ENCODE data around the gene FLNB. TPM values are rescaled to one million over a fixed set of nuclear protein-coding genes. Genes with fewer than 3 reads are reported as not detected.

FLNB gene
- total RNA-seq, 1 experiment from 2014 or later = 127 TPM

- ChIA-PET CTCF (interaction anchor here (0.5 to 6.2 kb wide), 29 partner anchors 7 to 351 kb away, joined by 3 to 88 read pairs (median 8); partner anchors contain the start of genes FLNB, HTD2 and RPP14), POLR2A (interaction anchor here (1.5 kb wide), 1 partner anchor 127 kb away, joined by 10 read pairs; the partner anchor contains the start of genes HTD2 and RPP14)
- H3K4me3 Mint-ChIP-seq = peak overlapping the region; percentile 85
- no peak overlapping the region for H3K27ac Mint-ChIP-seq
- peaks cover 32% of the 10 kb centered on the region for H3K4me1 Mint-ChIP-seq
- H3K9me3 Mint-ChIP-seq = no peaks in the 10 kb centered on the region
- H3K27me3 Mint-ChIP-seq (ENCODE audit: low read depth) = peaks cover 15% of the 10 kb centered on the region
- ATAC-seq (no peak), DNase-seq (ENCODE audit: low spot score) (no peak)
- no peaks in the 10 kb centered on the region for H3K36me3 Mint-ChIP-seq
- TF ChIP-seq AR (CRISPR knock-in tag; IDR thresholded peaks at IDR 0.05) (no peak), GTF2I (CRISPR knock-in tag; conservative IDR thresholded peaks at IDR 0.05) (0 out of 2 replicates have a peak, but pooled peaks have one; percentile 11), ZNF423 (CRISPR knock-in tag; IDR thresholded peaks at IDR 0.05) (no peak), EMX1 (CRISPR knock-in tag; IDR thresholded peaks at IDR 0.05) (no peak), HMGXB4 (CRISPR knock-in tag; IDR thresholded peaks at IDR 0.05) (no peak), ESRRA (CRISPR knock-in tag; IDR thresholded peaks at IDR 0.05; ENCODE audit: borderline replicate concordance) (no peak), TEAD1 (CRISPR knock-in tag; IDR thresholded peaks at IDR 0.05) (no peak), ETV6 (CRISPR knock-in tag; IDR thresholded peaks at IDR 0.05) (no peak)
Observed at GRCh38 chr3:58178528-58179234, 170.5 kb downstream of the FLNB start.

GRCh38 chr3:58179235-58180098 is 171.2 kb downstream of the FLNB start:
- CTCF ChIA-PET = interaction anchor here (0.5 to 6.2 kb wide), 6 partner anchors 11 to 278 kb away, joined by 3 to 88 read pairs (median 30); partner anchors contain the start of genes HTD2 and RPP14

GRCh38 chr3:58180099-58180880 is 172.1 kb downstream of the FLNB start:
- no peak for ATAC-seq
- Mint-ChIP-seq H3K4me3 (no peak overlapping the region), H3K36me3 (no peaks in the 10 kb centered on the region), H3K27me3 (ENCODE audit: low read depth) (peaks cover 15% of the 10 kb centered on the region), H3K4me1 (peaks cover 16% of the 10 kb centered on the region), H3K9me3 (no peaks in the 10 kb centered on the region), H3K27ac (no peak overlapping the region)
- DNase-seq (ENCODE audit: low spot score) = no peak
- ChIA-PET POLR2A (no interaction called here), CTCF (interaction anchor here (1.0 to 6.2 kb wide), 2 partner anchors 126 to 235 kb away, joined by 3 to 76 read pairs; partner anchors contain the start of genes HTD2 and RPP14)
- TF ChIP-seq CREB1 (CRISPR knock-in tag; IDR thresholded peaks at IDR 0.05) = no peak
- TF ChIP-seq ZNF219 (CRISPR knock-in tag; IDR thresholded peaks at IDR 0.05; ENCODE audit: borderline replicate concordance) = no peak
- TF ChIP-seq E2F4 (CRISPR knock-in tag; IDR thresholded peaks at IDR 0.05; ENCODE audit: borderline replicate concordance, low read depth) = no peak
- no peak for TF ChIP-seq ZNF532 (CRISPR knock-in tag; IDR thresholded peaks at IDR 0.05; ENCODE audit: borderline replicate concordance)
- no peak for TF ChIP-seq KAT7 (CRISPR knock-in tag; IDR thresholded peaks at IDR 0.05; ENCODE audit: borderline replicate concordance)

More at GRCh38 chr3:58179235-58180098, 171.2 kb downstream of the FLNB start:
- Mint-ChIP-seq H3K4me1 (peaks cover 24% of the 10 kb centered on the region), H3K4me3 (no peak overlapping the region), H3K36me3 (no peaks in the 10 kb centered on the region), H3K27ac (no peak overlapping the region), H3K9me3 (no peaks in the 10 kb centered on the region), H3K27me3 (ENCODE audit: low read depth) (peaks cover 15% of the 10 kb centered on the region)
- POLR2A ChIA-PET = no interaction called here
- no peak for TF ChIP-seq NFE2L1 (CRISPR knock-in tag; IDR thresholded peaks at IDR 0.05)
- no peak for TF ChIP-seq NFYB (CRISPR knock-in tag; conservative IDR thresholded peaks at IDR 0.05; ENCODE audit: low read depth)
- TF ChIP-seq ZMAT4 (CRISPR knock-in tag; IDR thresholded peaks at IDR 0.05) = no peak
- TF ChIP-seq TEAD4 (CRISPR knock-in tag; IDR thresholded peaks at IDR 0.05) = no peak
- no peak for TF ChIP-seq MYBL2 (CRISPR knock-in tag; IDR thresholded peaks at IDR 0.05)
- TF ChIP-seq NR3C1 (CRISPR knock-in tag; conservative IDR thresholded peaks at IDR 0.05; ENCODE audit: low read depth) = no peak
- TF ChIP-seq MXD4 (CRISPR knock-in tag; IDR thresholded peaks at IDR 0.05; ENCODE audit: borderline replicate concordance) = no peak
- TF ChIP-seq ZNF317 (CRISPR knock-in tag; IDR thresholded peaks at IDR 0.05; ENCODE audit: borderline replicate concordance, low read depth) = no peak
- no peak for DNase-seq (ENCODE audit: low spot score)
- ATAC-seq = no peak
